Liver (tissue), 9 donors: ENCODE results near the gene FYB2. TPM values are rescaled to one million over a fixed set of nuclear protein-coding genes. Genes with fewer than 3 reads are reported as not detected.

Source experiments
- DNase-seq: peaks from one replicate; pipeline ENCODE4 v3.0.0-alpha.2; 2017; ENCODE audit warnings: low spot score
- H3K27ac ChIP-seq, 2 donors: one replicate each; pipeline ENCODE4 v1.7.0; 2013; ENCODE audit warnings: inconsistent platforms in 2 of 2, low read length in 2 of 2, control low read depth in 1 of 2, low read depth in 1 of 2, mild to moderate bottlenecking in 1 of 2
- H3K27me3 ChIP-seq, 4 donors: one replicate each; pipeline versions ENCODE4 v1.6.1 to v1.7.0; 2013; ENCODE audit warnings: low read length in 3 of 4, inconsistent platforms in 1 of 4, mild to moderate bottlenecking in 1 of 4, moderate library complexity in 1 of 4; ENCODE audit not compliant: control insufficient read depth in 4 of 4, insufficient read depth in 4 of 4
- H3K36me3 ChIP-seq, 4 donors: one replicate each; pipeline versions ENCODE4 v1.6.1 to v1.7.0; 2013; ENCODE audit warnings: low read length in 3 of 4, mild to moderate bottlenecking in 3 of 4, low read depth in 1 of 4, moderate library complexity in 1 of 4; ENCODE audit not compliant: control insufficient read depth in 4 of 4, insufficient read depth in 3 of 4
- H3K4me1 ChIP-seq, 4 donors: one replicate each; pipeline versions ENCODE4 v1.6.1 to v1.7.0; 2013; ENCODE audit warnings: low read length in 3 of 4, mild to moderate bottlenecking in 3 of 4, moderate library complexity in 1 of 4; ENCODE audit not compliant: control insufficient read depth in 4 of 4, insufficient read depth in 4 of 4
- H3K4me3 ChIP-seq, 3 donors: one replicate each; pipeline versions ENCODE4 v1.6.1 to v1.7.0; 2013; ENCODE audit warnings: low read length in 3 of 3, control low read depth in 1 of 3, low read depth in 1 of 3, mild to moderate bottlenecking in 1 of 3
- H3K9ac ChIP-seq, 2 donors: one replicate each; pipeline ENCODE4 v1.7.0; 2013; ENCODE audit warnings: low read length in 2 of 2, mild to moderate bottlenecking in 2 of 2, moderate library complexity in 2 of 2, control low read depth in 1 of 2, low read depth in 1 of 2
- H3K9me3 ChIP-seq, 4 donors: one replicate each; pipeline versions ENCODE4 v1.6.1 to v1.7.0; 2013; ENCODE audit warnings: low read length in 3 of 4; ENCODE audit not compliant: control insufficient read depth in 4 of 4
- ATF3 ChIP-seq: IDR thresholded peaks from 2 replicates; pipeline ENCODE4 v1.6.1; 2016; ENCODE audit warnings: antibody characterized with exemption
- CTCF ChIP-seq: fragments of 150-350 bp; IDR thresholded peaks from 2 replicates; pipeline ENCODE4 v1.5.1; 2017; ENCODE audit warnings: improper control_type of control experiment, low read depth, low read length; ENCODE audit not compliant: missing input control
- EGR1 ChIP-seq, 2 donors: IDR thresholded peaks; 2 replicates each; pipeline ENCODE4 v1.6.1; 2016 to 2018; ENCODE audit warnings: antibody characterized with exemption in 2 of 2, low read depth in 2 of 2
- FOXA1 ChIP-seq: IDR thresholded peaks from 2 replicates; pipeline ENCODE4 v1.6.1; 2016; ENCODE audit warnings: antibody characterized with exemption
- FOXA2 ChIP-seq: IDR thresholded peaks from 2 replicates; pipeline ENCODE4 v1.6.1; 2016; ENCODE audit warnings: antibody characterized with exemption
- GABPA ChIP-seq, 2 donors: IDR thresholded peaks in 1 of 2; conservative IDR thresholded peaks in 1 of 2; 2 replicates each; pipeline ENCODE4 v1.6.1; 2016; ENCODE audit warnings: antibody characterized with exemption in 2 of 2, mild to moderate bottlenecking in 1 of 2, moderate library complexity in 1 of 2
- HNF4A ChIP-seq, 2 donors: conservative IDR thresholded peaks; 2 replicates each; pipeline ENCODE4 v1.6.1; 2016; ENCODE audit warnings: antibody characterized with exemption in 2 of 2, mild to moderate bottlenecking in 2 of 2
- HNF4G ChIP-seq: IDR thresholded peaks from 2 replicates; pipeline ENCODE4 v1.6.1; 2016; ENCODE audit warnings: antibody characterized with exemption
- JUND ChIP-seq, 2 donors: IDR thresholded peaks; 2 replicates each; pipeline ENCODE4 v1.6.1; 2016; ENCODE audit warnings: antibody characterized with exemption in 2 of 2
- MAX ChIP-seq: IDR thresholded peaks from 2 replicates; pipeline ENCODE4 v1.6.1; 2016; ENCODE audit warnings: antibody characterized with exemption
- NR2F2 ChIP-seq: IDR thresholded peaks from 2 replicates; pipeline ENCODE4 v1.6.1; 2016; ENCODE audit warnings: antibody characterized with exemption
- REST ChIP-seq: IDR thresholded peaks from 2 replicates; pipeline ENCODE4 v1.6.1; 2016; ENCODE audit warnings: antibody characterized with exemption, mild to moderate bottlenecking
- RXRA ChIP-seq, 2 donors: IDR thresholded peaks; 2 replicates each; pipeline ENCODE4 v1.6.1; 2017 to 2018; ENCODE audit warnings: antibody characterized with exemption in 2 of 2, mild to moderate bottlenecking in 1 of 2
- SP1 ChIP-seq: IDR thresholded peaks from 2 replicates; pipeline ENCODE4 v1.6.1; 2018; ENCODE audit warnings: antibody characterized with exemption, mild to moderate bottlenecking
- TAF1 ChIP-seq: conservative IDR thresholded peaks from 2 replicates; pipeline ENCODE4 v1.6.1; 2016; ENCODE audit warnings: antibody characterized with exemption, mild to moderate bottlenecking
- YY1 ChIP-seq: IDR thresholded peaks from 2 replicates; pipeline ENCODE4 v1.6.1; 2016; ENCODE audit warnings: antibody characterized with exemption, mild to moderate bottlenecking
- ZBTB33 ChIP-seq: IDR thresholded peaks from 2 replicates; pipeline ENCODE4 v1.6.1; 2016; ENCODE audit warnings: antibody characterized with exemption
- WGBS: extraction: QIAGEN DNeasy Blood & Tissue Kit; methylation state at CpG from one replicate; pipeline ENCODE4 v1.1.7; 2013; 5-methylcytosine and 5-hydroxymethylcytosine counted together
- polyA plus RNA-seq, 2 donors: library from polyadenylated mRNA; stranded (reverse) in 1 of 2; unstranded in 1 of 2; fragments of 200-250 nt in 1 of 2; fragments of >200 nt in 1 of 2; fragmentation: Nextera tagmentation in 1 of 2; extraction: Ambion mirVana in 1 of 2; gene quantifications; one replicate each; pipeline versions ENCODE4 v1.2.1 to v1.2.3, GENCODE V29; 2013 to 2015
- total RNA-seq, 2 donors: library from RNA; depleted of rRNA; stranded (reverse); fragments of >200 nt; gene quantifications; one replicate each; pipeline ENCODE4 v1.2.3, GENCODE V29; 2014
- donor health status: healthy.
- donor health status: healthy.
- donor health status: healthy.
- donor health status: healthy.
- donor health status: healthy.

The FYB2 gene
- total and polyA plus RNA-seq, 4 donors: 3.3 to 31.3 (median 16.2) TPM

- Histone ChIP-seq H3K4me3 (no peak overlapping the region), H3K9me3 (no peaks in the 10 kb centered on the region), H3K4me1 (peaks cover 0 to 21% (median 6%) of the 10 kb centered on the region in 4 donors), H3K36me3 (peaks cover 0 to 9% (median 0%) of the 10 kb centered on the region in 4 donors), H3K27ac (no peak overlapping the region), H3K27me3 (no peaks in the 10 kb centered on the region), H3K9ac (no peak overlapping the region)
- WGBS: 92% methylated on average over 3 of the region's 3 CpGs
- TF ChIP-seq HNF4A (conservative IDR thresholded peaks at IDR 0.05) (no peak), REST (no peak), NR2F2 (no peak), YY1 (no peak), MAX (no peak), ZBTB33 (no peak), SP1 (no peak), EGR1 (IDR thresholded peaks at IDR 0.05; ENCODE audit: low read depth in 2 of 2) (no peak), TAF1 (no peak), HNF4G (no peak), FOXA1 (no peak), RXRA (IDR thresholded peaks at IDR 0.05) (no peak), GABPA (IDR thresholded peaks at IDR 0.05 in 1 of 2, conservative IDR thresholded peaks at IDR 0.05 in 1 of 2) (no peak), CTCF (no peak), ATF3 (no peak)
- no peak for DNase-seq
Measured at GRCh38 chr1:56771717-56772116, 47.5 kb downstream of the FYB2 start.

GRCh38 chr1:56758794-56759193 lies 60.4 kb downstream of the FYB2 start:
- Histone ChIP-seq H3K27ac (peak overlapping the region; percentile 8 to 30), H3K9me3 (no peaks in the 10 kb centered on the region), H3K4me1 (peaks cover 0 to 6% (median 2%) of the 10 kb centered on the region in 4 donors), H3K4me3 (no peak overlapping the region), H3K9ac (no peak overlapping the region), H3K36me3 (peaks cover 0 to 11% (median 0%) of the 10 kb centered on the region in 4 donors), H3K27me3 (no peaks in the 10 kb centered on the region)
- TF ChIP-seq JUND (IDR thresholded peaks at IDR 0.05) (no peak), FOXA1 (no peak), HNF4A (conservative IDR thresholded peaks at IDR 0.05) (no peak), CTCF (no peak), FOXA2 (no peak), MAX (no peak), ZBTB33 (no peak), NR2F2 (no peak), SP1 (no peak), EGR1 (IDR thresholded peaks at IDR 0.05; ENCODE audit: low read depth in 2 of 2) (no peak), HNF4G (no peak)
- DNase-seq: no peak
- WGBS: 36% methylated on average over 3 of the region's 3 CpGs
